Mammary microvascular endothelial cell (primary cell): ENCODE measurements around the gene THAP8. TPM values are rescaled to one million over a fixed set of nuclear protein-coding genes. Genes with fewer than 3 reads are reported as not detected.

Experiments used
- total RNA-seq: library from RNA; depleted of rRNA; stranded (reverse); fragments of >200 nt; gene quantifications from 2 replicates; pipeline ENCODE4 v1.2.3, GENCODE V29; 2015

The THAP8 gene
- total RNA-seq, result 5.8 and 6.0 TPM in 2 replicates

DNA sequence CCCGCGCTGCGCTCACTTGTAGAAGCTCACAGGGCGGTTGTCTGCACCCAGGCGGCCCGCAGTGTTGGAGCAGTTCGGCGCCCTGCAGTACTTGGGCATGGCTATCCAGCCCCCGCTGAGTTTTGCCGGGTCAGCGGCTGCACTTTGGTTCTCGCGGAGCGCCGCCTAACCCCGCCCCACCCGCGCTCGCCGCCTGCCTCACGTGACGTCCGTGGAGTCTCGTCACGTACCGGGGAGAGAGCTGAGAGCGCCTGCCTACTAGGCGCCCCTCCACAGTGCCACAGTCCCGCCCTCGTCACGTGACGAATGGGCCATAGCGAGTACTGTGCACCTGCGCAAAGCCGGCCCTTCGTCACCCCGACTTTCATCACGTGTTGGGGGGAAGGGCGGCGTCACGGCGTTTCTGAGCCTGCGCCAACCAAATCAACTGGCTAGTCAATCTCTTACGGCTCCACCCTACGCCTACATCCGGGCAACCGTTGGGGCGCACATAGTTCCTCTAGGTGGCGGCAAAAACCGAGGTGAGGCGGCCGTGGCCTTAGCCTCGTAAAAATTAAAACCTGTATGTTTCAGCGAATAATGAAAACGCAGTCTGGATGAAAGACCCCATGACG is at the start of gene THAP8:
TSS of gene THAP8 (minus strand) at position 167 of the 614 bp plus-strand sequence. CDS start at position 99, 68 bp downstream.

GRCh38 chr19:36054733-36055686 is 925 bp upstream of the THAP8 start, which contains the start of gene WDR62:
Gene WDR62 (plus strand): TSS chr19:36054897. CDS start chr19:36054972, 75 bp downstream.

GRCh38 chr19:36032251-36033104 is 21.6 kb downstream of the THAP8 start, which contains the start of gene CLIP3:
Gene CLIP3 (minus strand): TSS chr19:36032873. CDS start chr19:36032357, 516 bp downstream.

DNA sequence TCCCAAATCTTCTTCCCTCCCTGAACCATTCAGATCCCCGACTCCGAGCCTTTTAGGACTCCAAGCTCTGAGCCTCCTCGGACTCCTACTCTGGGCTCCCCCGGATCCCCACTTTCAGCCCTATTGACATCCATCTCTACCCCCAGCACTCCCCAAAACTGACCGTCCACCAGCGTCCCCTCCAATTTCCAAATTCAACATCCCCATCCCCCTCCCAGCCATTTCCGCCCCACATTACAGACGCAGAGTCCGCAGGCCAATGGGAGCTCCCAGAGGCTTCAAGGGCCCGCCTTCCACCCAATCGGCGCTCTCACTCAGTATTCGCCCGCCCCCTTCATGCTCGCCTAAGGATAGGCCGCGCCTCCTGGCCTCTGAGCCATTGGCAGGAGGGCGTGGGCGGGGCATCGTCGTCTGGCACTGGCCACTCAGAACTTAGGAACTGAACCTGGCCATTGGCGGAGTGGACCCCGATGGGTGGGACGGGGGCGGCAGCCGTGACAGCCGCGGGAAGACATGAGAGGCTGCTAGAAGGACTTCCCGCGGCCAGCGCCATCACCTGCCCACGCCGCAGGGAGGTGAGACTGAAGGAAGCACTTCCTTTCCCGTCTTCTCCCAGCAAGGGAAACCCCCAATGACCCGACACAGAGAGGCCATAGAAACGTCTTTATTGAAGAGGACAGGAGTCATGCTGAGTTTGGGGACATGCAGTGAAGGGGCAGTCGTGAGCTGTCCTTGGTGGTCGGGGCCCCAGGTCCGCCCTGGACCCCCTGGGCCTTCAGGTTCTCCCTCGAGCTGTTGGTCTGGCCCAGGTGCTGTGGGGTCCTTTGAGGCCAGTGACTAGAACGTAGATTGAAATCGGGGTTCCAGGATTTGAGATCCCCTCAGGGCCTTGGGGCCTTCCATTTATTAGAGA is 39.8 kb downstream of the THAP8 start, which contains the start of gene ALKBH6:
TSS of gene ALKBH6 (minus strand) at position 202 of the 913 bp plus-strand sequence. CDS start 816 bp downstream, outside the sequence.

GRCh38 chr19:36008336-36008978 is 45.6 kb downstream of the THAP8 start, which contains the start of gene SYNE4:
Gene SYNE4 (minus strand): TSS chr19:36008813. CDS start chr19:36008681, 132 bp downstream.

DNA sequence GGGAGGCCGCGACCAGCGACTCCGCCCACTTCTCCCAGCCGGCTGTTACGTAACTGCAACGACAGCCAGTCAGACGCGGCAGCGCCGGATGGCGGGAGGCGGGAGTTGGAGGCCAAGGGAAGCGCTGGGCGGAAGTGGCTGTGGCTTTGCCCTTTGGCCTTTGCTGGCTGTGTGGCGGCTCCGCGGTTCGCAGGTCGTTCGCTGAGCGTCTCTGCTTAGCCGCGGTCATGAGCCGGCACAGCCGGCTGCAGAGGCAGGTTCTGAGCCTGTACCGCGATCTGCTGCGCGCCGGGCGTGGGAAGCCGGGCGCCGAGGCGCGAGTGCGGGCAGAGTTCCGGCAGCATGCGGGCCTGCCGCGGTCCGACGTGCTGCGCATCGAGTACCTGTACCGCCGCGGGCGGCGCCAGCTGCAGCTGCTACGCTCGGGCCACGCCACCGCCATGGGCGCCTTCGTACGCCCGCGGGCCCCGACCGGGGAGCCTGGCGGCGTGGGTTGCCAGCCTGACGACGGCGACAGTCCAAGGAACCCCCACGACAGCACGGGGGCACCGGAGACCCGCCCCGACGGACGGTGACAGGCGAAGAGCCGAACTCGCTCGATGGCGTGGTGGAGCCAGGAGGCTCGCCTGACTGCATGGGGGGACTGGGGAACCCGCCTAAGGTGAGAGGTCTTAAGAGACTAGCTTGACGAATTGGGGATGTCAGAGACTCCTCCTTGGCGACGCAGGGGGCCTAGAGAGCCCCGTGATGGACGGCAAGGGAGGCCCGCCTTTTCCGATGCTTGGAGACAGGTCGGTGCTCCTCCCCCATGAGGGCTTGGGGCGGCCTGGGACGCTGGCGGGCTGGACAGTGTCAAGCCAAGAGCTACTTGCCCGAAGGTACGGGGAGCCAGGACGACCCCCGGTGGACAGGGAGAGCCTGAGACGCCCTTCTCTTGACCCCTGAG is 58.8 kb downstream of the THAP8 start, which contains the start of gene SDHAF1:
TSS of gene SDHAF1 (plus strand) at position 141 of the 946 bp plus-strand sequence. CDS start at position 228, 87 bp downstream.

Other genes starting within 250 kb of the THAP8 start
- gene PRODH2, start 241.4 kb downstream of the THAP8 start, total RNA-seq, result not detected in 2 replicates
- gene NPHS1, start 201.8 kb downstream of the THAP8 start, total RNA-seq, result not detected in 2 replicates
- not detected in 2 replicates for gene KIRREL2, start 197.4 kb downstream of the THAP8 start, total RNA-seq
- 3.9 and 7.4 TPM in 2 replicates for gene APLP1, start 185.7 kb downstream of the THAP8 start, total RNA-seq
- 2.2 and 2.7 TPM in 2 replicates for gene NFKBID, start 153.7 kb downstream of the THAP8 start, total RNA-seq
- gene HCST, start 151.8 kb downstream of the THAP8 start, total RNA-seq, result not detected in 2 replicates
- gene TYROBP, start 146.0 kb downstream of the THAP8 start, total RNA-seq, result not detected in 2 replicates
- gene LRFN3, start 117.9 kb downstream of the THAP8 start, total RNA-seq, result 4.5 and 5.2 TPM in 2 replicates
- 17.8 and 19.1 TPM in 2 replicates for gene SDHAF1, start 59.1 kb downstream of the THAP8 start, total RNA-seq
- gene SYNE4, start 45.5 kb downstream of the THAP8 start, total RNA-seq, result not detected in 2 replicates
- gene ALKBH6, start 40.1 kb downstream of the THAP8 start, total RNA-seq, result 21.0 and 23.0 TPM in 2 replicates
- 1.9 and 2.1 TPM in 2 replicates for gene CLIP3, start 21.4 kb downstream of the THAP8 start, total RNA-seq
- 9.1 and 10.9 TPM in 2 replicates for gene WDR62, start 612 bp upstream of the THAP8 start, total RNA-seq
- gene OVOL3, start 56.9 kb upstream of the THAP8 start, total RNA-seq, result not detected in 2 replicates
- 46.2 and 58.1 TPM in 2 replicates for gene POLR2I, start 60.6 kb upstream of the THAP8 start, total RNA-seq
- 272 and 320 TPM in 2 replicates for gene TBCB, start 61.2 kb upstream of the THAP8 start, total RNA-seq
- gene CAPNS1, start 85.8 kb upstream of the THAP8 start, total RNA-seq, result 265 and 334 TPM in 2 replicates
- 20.4 and 29.4 TPM in 2 replicates for gene COX7A1, start 98.2 kb upstream of the THAP8 start, total RNA-seq
- gene ZNF565, start 160.4 kb upstream of the THAP8 start, total RNA-seq, result 1.2 and 1.9 TPM in 2 replicates
- 67.8 and 79.5 TPM in 2 replicates for gene ZNF146, start 160.8 kb upstream of the THAP8 start, total RNA-seq